Right lobe of liver (tissue), 6 donors: Measurements from ENCODE around the gene MAGEA1. TPM values are rescaled to one million over a fixed set of nuclear protein-coding genes. Genes with fewer than 3 reads are reported as not detected.
"Not testable (repeated sequence)": the region's sequence is repeated elsewhere in the genome, so short reads cannot be mapped to it uniquely, and the experiment has no call there.

Source experiments
- ATAC-seq, 4 donors: fragments of 200-7000 bp; cut with Tn5 transposase; one replicate each; pipeline ENCODE4 v1.9.1; 2020; ENCODE audit warnings: mild to moderate bottlenecking in 4 of 4, moderate library complexity in 4 of 4
- DNase-seq, 3 donors: peaks; one replicate each; pipeline ENCODE4 v3.0.0-alpha.2; 2020
- H3K27ac ChIP-seq, 3 donors: fragments of 200-600 bp; one replicate each; pipeline ENCODE4 v1.8.0; 2022
- H3K27me3 ChIP-seq, 2 donors: fragments of 200-600 bp; one replicate each; pipeline ENCODE4 v1.8.0; 2022
- H3K36me3 ChIP-seq, 4 donors: fragments of 200-600 bp; sonication (generic) in 1 of 4; one replicate each; pipeline versions ENCODE4 v1.5.1 to v1.8.0; 2017 to 2022; ENCODE audit warnings: control low read depth in 1 of 4
- H3K4me1 ChIP-seq, 4 donors: fragments of 200-600 bp; sonication (generic) in 1 of 4; one replicate each; pipeline versions ENCODE4 v1.5.1 to v1.8.0; 2017 to 2022; ENCODE audit warnings: control low read depth in 1 of 4
- H3K4me3 ChIP-seq, 3 donors: fragments of 200-600 bp; one replicate each; pipeline ENCODE4 v1.8.0; 2022
- H3K9me3 ChIP-seq, 4 donors: fragments of 200-600 bp; sonication (generic) in 1 of 4; one replicate each; pipeline versions ENCODE4 v1.5.1 to v1.8.0; 2017 to 2022; ENCODE audit warnings: control low read depth in 1 of 4
- POLR2A ChIP-seq: fragments of 450-650 bp; IDR thresholded peaks from one replicate; pipeline ENCODE4 v1.6.1; 2017; ENCODE audit warnings: antibody characterized with exemption, mild to moderate bottlenecking
- WGBS: methylation state at CpG from one replicate; pipeline ENCODE4 v1.1.6; 2018; ENCODE audit warnings: low coverage, low lambda C conversion rate; ENCODE audit not compliant: insufficient coverage; ENCODE audit errors: missing lambda C conversion rate; 5-methylcytosine and 5-hydroxymethylcytosine counted together
- intact Hi-C, 2 donors: fragments of 100-400 bp; cut with DNase I; formaldehyde crosslinking; loops; one replicate each; pipeline versions ENCODE4 v1.11.2 to v1.14.1; 2022
- total RNA-seq, 6 experiments: library from RNA; depleted of rRNA in 2 of 6; stranded (reverse); fragments of >200 nt in 2 of 6; fragmentation: NEBNext Ultra II Directional in 3 of 6; extraction: Animal tissue kit (Norgen Biotek cat#: 25700) in 3 of 6; gene quantifications; one replicate each; pipeline versions ENCODE4 v1.1.0 to v1.2.4, GENCODE V29; 2016 to 2023
- TF ChIP-seq, protein P1 (sequence below), 4 donors: fragments of 200-600 bp in 3 of 4; fragments of 450-650 bp in 1 of 4; IDR thresholded peaks; one replicate each; pipeline versions ENCODE4 v1.5.1 to v1.8.0; 2016 to 2022; ENCODE audit warnings: antibody characterized with exemption in 4 of 4, mild to moderate bottlenecking in 2 of 4
- donor health status: DM: no; HTN: yes; CAD: no.
- donor health status: DM: no; HTN: no; CAD: no.
- donor health status: DM: no; HTN: no; CAD: no.
- donor health status: DM: no; HTN: yes; CAD: no.
- donor health status: DM: no; HTN: yes; CAD: no.

The MAGEA1 gene
- total RNA-seq, 6 experiments from 2014 or later = not detected

DNA sequence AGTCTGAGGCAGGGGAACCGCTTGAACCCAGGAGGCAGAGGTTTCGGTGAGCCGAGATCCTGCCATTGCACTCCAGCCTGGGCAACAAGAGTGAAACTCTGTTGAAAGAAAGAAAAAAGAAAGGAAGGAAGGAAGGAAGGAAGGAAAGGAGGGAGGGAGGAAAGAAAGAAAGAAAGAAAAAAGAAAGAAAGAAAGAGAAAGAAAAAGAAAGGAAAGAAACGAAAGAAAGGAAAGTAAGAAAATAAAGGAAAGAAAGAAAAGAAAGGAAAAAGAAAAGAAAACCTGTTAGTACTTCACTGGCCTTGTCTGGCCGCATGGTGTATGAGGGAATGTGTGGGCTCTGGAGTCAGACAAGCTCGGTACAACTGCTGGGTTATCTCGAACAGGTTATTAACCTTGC, 20.8 kb upstream of the MAGEA1 start:
- DNase-seq (no peak), ATAC-seq (no peak)
- H3K4me3 ChIP-seq = no peak overlapping the region
- no peaks in the 10 kb centered on the region for H3K27me3 ChIP-seq
- H3K27ac ChIP-seq = no peak overlapping the region
- 54% methylated on average over 4 of the region's 7 CpGs for WGBS
- intact Hi-C loops = no loop called here
- TF ChIP-seq, protein P1, sequence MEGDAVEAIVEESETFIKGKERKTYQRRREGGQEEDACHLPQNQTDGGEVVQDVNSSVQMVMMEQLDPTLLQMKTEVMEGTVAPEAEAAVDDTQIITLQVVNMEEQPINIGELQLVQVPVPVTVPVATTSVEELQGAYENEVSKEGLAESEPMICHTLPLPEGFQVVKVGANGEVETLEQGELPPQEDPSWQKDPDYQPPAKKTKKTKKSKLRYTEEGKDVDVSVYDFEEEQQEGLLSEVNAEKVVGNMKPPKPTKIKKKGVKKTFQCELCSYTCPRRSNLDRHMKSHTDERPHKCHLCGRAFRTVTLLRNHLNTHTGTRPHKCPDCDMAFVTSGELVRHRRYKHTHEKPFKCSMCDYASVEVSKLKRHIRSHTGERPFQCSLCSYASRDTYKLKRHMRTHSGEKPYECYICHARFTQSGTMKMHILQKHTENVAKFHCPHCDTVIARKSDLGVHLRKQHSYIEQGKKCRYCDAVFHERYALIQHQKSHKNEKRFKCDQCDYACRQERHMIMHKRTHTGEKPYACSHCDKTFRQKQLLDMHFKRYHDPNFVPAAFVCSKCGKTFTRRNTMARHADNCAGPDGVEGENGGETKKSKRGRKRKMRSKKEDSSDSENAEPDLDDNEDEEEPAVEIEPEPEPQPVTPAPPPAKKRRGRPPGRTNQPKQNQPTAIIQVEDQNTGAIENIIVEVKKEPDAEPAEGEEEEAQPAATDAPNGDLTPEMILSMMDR (IDR thresholded peaks at IDR 0.05) = no peak
- TF ChIP-seq POLR2A = no peak
- H3K4me1 ChIP-seq = no peaks in the 10 kb centered on the region
- H3K36me3 ChIP-seq = no peaks in the 10 kb centered on the region
- H3K9me3 ChIP-seq = no peaks in the 10 kb centered on the region

DNA sequence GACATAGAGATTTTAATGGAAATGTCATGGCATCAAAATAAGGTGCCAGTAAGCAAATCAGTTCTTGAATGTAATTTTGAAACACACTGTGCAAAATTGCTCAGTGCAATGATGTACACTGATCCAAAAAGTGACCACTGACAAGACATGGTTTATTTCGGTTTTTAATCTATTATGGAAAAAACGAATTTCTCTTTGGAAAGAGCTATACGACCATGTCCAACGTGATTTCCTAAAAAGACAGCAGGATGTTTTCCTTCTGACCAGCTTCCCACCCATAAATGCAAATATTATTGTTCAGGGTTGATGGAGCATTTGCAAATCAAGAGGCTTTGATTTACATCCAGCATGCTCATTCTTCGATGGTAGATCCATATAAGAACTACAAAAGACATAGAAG, 17.1 kb upstream of the MAGEA1 start:
- no peak overlapping the region for H3K27ac ChIP-seq
- no peak for DNase-seq
- ATAC-seq = no peak
- intact Hi-C loops = no loop called here
- no peaks in the 10 kb centered on the region for H3K27me3 ChIP-seq
- H3K4me3 ChIP-seq = no peak overlapping the region
- H3K9me3 ChIP-seq = no peaks in the 10 kb centered on the region
- no peaks in the 10 kb centered on the region for H3K36me3 ChIP-seq
- no peak for TF ChIP-seq POLR2A
- TF ChIP-seq, protein P1 (IDR thresholded peaks at IDR 0.05) = no peak
- WGBS = 33% methylated on average over 5 of the region's 5 CpGs
- no peaks in the 10 kb centered on the region for H3K4me1 ChIP-seq

DNA sequence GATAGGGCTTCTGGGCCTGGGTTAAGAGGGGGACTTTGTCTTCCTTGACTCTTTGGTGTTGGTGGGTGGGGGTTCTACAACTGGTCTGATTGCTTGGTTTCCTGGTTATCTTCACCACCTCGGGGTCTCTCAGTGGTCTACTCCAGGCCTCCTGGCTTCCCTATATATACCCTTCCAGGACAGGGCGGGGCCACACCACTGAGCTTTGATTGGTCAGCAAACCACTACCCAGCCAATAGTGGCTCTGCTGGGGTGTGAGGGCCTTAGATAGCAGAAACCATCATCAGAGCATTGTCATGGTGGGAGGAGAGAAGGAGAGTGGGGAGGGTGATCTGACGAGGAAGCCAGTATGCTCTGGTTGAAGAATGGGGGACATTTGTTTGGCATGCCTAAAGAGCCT, 14.4 kb upstream of the MAGEA1 start:
- Histone ChIP-seq H3K36me3 (no peaks in the 10 kb centered on the region), H3K27ac (no peak overlapping the region), H3K9me3 (no peaks in the 10 kb centered on the region), H3K4me1 (no peaks in the 10 kb centered on the region), H3K27me3 (no peaks in the 10 kb centered on the region), H3K4me3 (no peak overlapping the region)
- ATAC-seq (no peak), DNase-seq (no peak)
- intact Hi-C loops = no loop called here
- 48% methylated on average over 3 of the region's 3 CpGs for WGBS
- TF ChIP-seq, protein P1 (IDR thresholded peaks at IDR 0.05) = no peak
- no peak for TF ChIP-seq POLR2A

DNA sequence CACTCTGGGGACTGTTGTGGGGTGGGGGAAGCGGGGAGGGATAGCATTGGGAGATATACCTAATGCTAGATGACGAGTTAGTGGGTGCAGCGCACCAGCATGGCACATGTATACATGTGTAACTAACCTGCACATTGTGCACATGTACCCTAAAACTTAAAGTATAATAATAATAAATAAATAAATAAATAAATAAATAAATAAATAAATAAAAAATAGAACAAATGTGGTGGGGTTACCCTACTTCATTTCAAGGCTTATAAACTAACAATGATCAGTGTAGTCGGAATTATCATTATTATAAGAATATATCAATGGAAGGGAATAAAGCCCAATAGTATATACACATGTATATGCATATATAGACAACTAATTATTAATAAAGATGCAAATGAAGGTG, 10.7 kb upstream of the MAGEA1 start:
- H3K9me3 ChIP-seq, H3K36me3 ChIP-seq, H3K4me1 ChIP-seq, DNase-seq, intact Hi-C loops, H3K27ac ChIP-seq, H3K27me3 ChIP-seq, H3K4me3 ChIP-seq, ATAC-seq: not testable (repeated sequence)
- 72% methylated on average over 1 of the region's 4 CpGs for WGBS

DNA sequence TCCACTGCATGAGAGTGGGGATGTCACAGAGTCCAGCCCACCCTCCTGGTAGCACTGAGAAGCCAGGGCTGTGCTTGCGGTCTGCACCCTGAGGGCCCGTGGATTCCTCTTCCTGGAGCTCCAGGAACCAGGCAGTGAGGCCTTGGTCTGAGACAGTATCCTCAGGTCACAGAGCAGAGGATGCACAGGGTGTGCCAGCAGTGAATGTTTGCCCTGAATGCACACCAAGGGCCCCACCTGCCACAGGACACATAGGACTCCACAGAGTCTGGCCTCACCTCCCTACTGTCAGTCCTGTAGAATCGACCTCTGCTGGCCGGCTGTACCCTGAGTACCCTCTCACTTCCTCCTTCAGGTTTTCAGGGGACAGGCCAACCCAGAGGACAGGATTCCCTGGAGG, 2.7 kb downstream of the MAGEA1 start:
- H3K4me1 ChIP-seq = no peaks in the 10 kb centered on the region
- H3K36me3 ChIP-seq = no peaks in the 10 kb centered on the region
- DNase-seq (no peak), ATAC-seq (no peak)
- intact Hi-C loops = no loop called here
- H3K4me3 ChIP-seq = no peak overlapping the region
- no peaks in the 10 kb centered on the region for H3K9me3 ChIP-seq
- H3K27me3 ChIP-seq = no peaks in the 10 kb centered on the region
- no peak overlapping the region for H3K27ac ChIP-seq
- TF ChIP-seq, protein P1 (IDR thresholded peaks at IDR 0.05) = no peak
- no peak for TF ChIP-seq POLR2A
- 20% methylated on average over 1 of the region's 4 CpGs for WGBS
